Neural cell (in vitro differentiated cells): ENCODE measurements around the gene CTH. TPM values are rescaled to one million over a fixed set of nuclear protein-coding genes. Genes with fewer than 3 reads are reported as not detected.
"Not testable (repeated sequence)": the region's sequence is repeated elsewhere in the genome, so short reads cannot be mapped to it uniquely, and the experiment has no call there.

Experiments used
- H2AFZ ChIP-seq: fragments of 200-600, 300-800 bp; sonication (generic), shearing (Covaris generic); 2 replicates; pipeline ENCODE4 v1.6.0; 2014; ENCODE audit warnings: low read depth, mild to moderate bottlenecking, antibody characterized with exemption, low read length, moderate library complexity
- H3F3A ChIP-seq: fragments of 200-600 bp; shearing (Covaris generic); 2 replicates; pipeline ENCODE4 v1.6.1; 2016; ENCODE audit warnings: mild to moderate bottlenecking, moderate library complexity, mixed read lengths, antibody characterized with exemption, low read length; ENCODE audit not compliant: insufficient read depth, poor library complexity, severe bottlenecking
- H3K27ac ChIP-seq: fragments of 200-600, 300-800 bp; sonication (generic), shearing (Covaris generic); 2 replicates; pipeline ENCODE4 v1.5.1; 2014; ENCODE audit warnings: mild to moderate bottlenecking, low read length, moderate library complexity
- H3K27me3 ChIP-seq: fragments of 300-800, 200-600 bp; sonication (generic), shearing (Covaris generic); 2 replicates; pipeline ENCODE4 v1.6.0; 2014; ENCODE audit warnings: mild to moderate bottlenecking, low read depth, low read length, moderate library complexity; ENCODE audit not compliant: insufficient read depth
- H3K36me3 ChIP-seq: fragments of 300-800, 200-600 bp; sonication (generic), shearing (Covaris generic); 2 replicates; pipeline ENCODE4 v1.5.1; 2014; ENCODE audit warnings: mild to moderate bottlenecking, antibody characterized with exemption, low read length, moderate library complexity; ENCODE audit not compliant: insufficient read depth
- H3K4me2 ChIP-seq: fragments of 300-800, 200-600 bp; sonication (generic), shearing (Covaris generic); 2 replicates; pipeline ENCODE4 v1.6.0; 2014; ENCODE audit warnings: mild to moderate bottlenecking, low read length
- H3K4me3 ChIP-seq: fragments of 300-800, 200-600 bp; sonication (generic), shearing (Covaris generic); 2 replicates; pipeline ENCODE4 v1.5.1; 2014; ENCODE audit warnings: mild to moderate bottlenecking, low read length, moderate library complexity
- H3K79me2 ChIP-seq: fragments of 200-600 bp; shearing (Covaris generic); replicated peaks from 2 replicates; pipeline ENCODE4 v1.6.0; 2014; ENCODE audit warnings: mild to moderate bottlenecking, low read length, moderate library complexity; ENCODE audit not compliant: insufficient read depth
- H3K9ac ChIP-seq: fragments of 300-800, 200-600 bp; sonication (generic), shearing (Covaris generic); 2 replicates; pipeline ENCODE4 v1.6.1; 2016; ENCODE audit warnings: mild to moderate bottlenecking, low read length, mixed read lengths
- H3K9me2 ChIP-seq: fragments of 200-600 bp; shearing (Covaris generic); 2 replicates; pipeline ENCODE4 v1.6.1; 2016; ENCODE audit warnings: mild to moderate bottlenecking, low read length, mixed read lengths; ENCODE audit not compliant: insufficient read depth
- H3K9me3 ChIP-seq: fragments of 200-600, 300-800 bp; sonication (generic), shearing (Covaris generic); 2 replicates; pipeline ENCODE4 v1.6.1; 2016; ENCODE audit warnings: mild to moderate bottlenecking, mixed run types, low read length, moderate library complexity, mixed read lengths
- H4K20me1 ChIP-seq: fragments of 200-600 bp; shearing (Covaris generic); 2 replicates; pipeline ENCODE4 v1.6.1; 2016; ENCODE audit warnings: mild to moderate bottlenecking, mixed run types; ENCODE audit not compliant: insufficient read depth
- EP300 ChIP-seq: fragments of 450-650 bp; conservative IDR thresholded peaks from 2 replicates; pipeline ENCODE4 v1.6.1; 2014; ENCODE audit warnings: antibody characterized with exemption, mild to moderate bottlenecking, moderate library complexity; ENCODE audit not compliant: poor library complexity, severe bottlenecking
- EZH2 ChIP-seq: fragments of 200-600, 300-800 bp; shearing (Covaris generic), sonication (generic); IDR thresholded peaks from 2 replicates; pipeline ENCODE4 v1.6.1; 2014; ENCODE audit warnings: antibody characterized with exemption, low read length, borderline replicate concordance, mild to moderate bottlenecking; ENCODE audit not compliant: insufficient read depth, poor library complexity, severe bottlenecking
- MXI1 ChIP-seq: fragments of 450-650 bp; conservative IDR thresholded peaks from 2 replicates; pipeline ENCODE4 v1.6.1; 2014; ENCODE audit warnings: antibody characterized with exemption, mild to moderate bottlenecking; ENCODE audit not compliant: poor library complexity, severe bottlenecking
- POLR2AphosphoS5 ChIP-seq: IDR thresholded peaks from 2 replicates; pipeline ENCODE4 v1.6.1; 2012
- RAD21 ChIP-seq: fragments of 450-650 bp; conservative IDR thresholded peaks from 2 replicates; pipeline ENCODE4 v1.6.1; 2014; ENCODE audit warnings: antibody characterized with exemption, mild to moderate bottlenecking, moderate library complexity
- SMC3 ChIP-seq: fragments of 450-650 bp; conservative IDR thresholded peaks from 2 replicates; pipeline ENCODE4 v1.6.1; 2014; ENCODE audit warnings: antibody characterized with exemption, mild to moderate bottlenecking, moderate library complexity; ENCODE audit not compliant: poor library complexity
- TAF1 ChIP-seq: IDR thresholded peaks from 2 replicates; pipeline ENCODE4 v1.6.1; 2012; ENCODE audit warnings: low read depth
- polyA plus RNA-seq: library from polyadenylated mRNA; depleted of rRNA; stranded (reverse); fragments of >200 nt; gene quantifications from 2 replicates; pipeline ENCODE4 v1.2.3, GENCODE V29; 2014
- TF ChIP-seq, protein P1 (sequence below): IDR thresholded peaks from 2 replicates; pipeline ENCODE4 v1.6.1; 2012; ENCODE audit warnings: borderline replicate concordance
- TF ChIP-seq, protein P2 (sequence below): fragments of 450-650 bp; IDR thresholded peaks from 2 replicates; pipeline ENCODE4 v1.5.1; 2014; ENCODE audit warnings: antibody characterized with exemption, mild to moderate bottlenecking, moderate library complexity; ENCODE audit not compliant: poor library complexity, severe bottlenecking

The CTH gene
- polyA plus RNA-seq, 1 donor from 2014 or later, result 10.0 TPM

DNA sequence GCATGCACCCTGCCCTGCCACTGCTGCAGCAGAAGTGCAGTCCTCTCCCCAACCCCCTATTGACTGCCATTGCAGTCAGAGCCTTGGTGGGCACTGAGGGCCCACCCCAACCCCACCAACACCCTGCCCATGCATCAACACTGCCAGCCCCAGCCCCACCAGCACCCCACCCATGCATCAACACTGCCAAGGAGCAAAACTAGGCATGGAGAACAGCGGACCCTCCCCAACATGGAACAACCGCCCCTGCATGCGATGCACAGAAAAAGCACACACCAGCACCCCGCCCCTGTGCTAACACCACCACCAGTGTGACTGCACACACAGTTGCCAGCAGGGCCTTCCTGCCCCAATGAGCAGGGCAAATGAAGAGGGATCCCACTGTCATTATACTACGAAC lies 57.1 kb downstream of the CTH start:
- Histone ChIP-seq H3K9ac (no peak overlapping the region), H4K20me1 (no peaks in the 10 kb centered on the region), H3K27ac (no peak overlapping the region), H2AFZ (no peak overlapping the region), H3K4me3 (no peak overlapping the region), H3F3A (no peaks in the 10 kb centered on the region), H3K9me2 (no peaks in the 10 kb centered on the region), H3K79me2 (no peaks in the 10 kb centered on the region), H3K36me3 (no peaks in the 10 kb centered on the region), H3K27me3 (no peaks in the 10 kb centered on the region), H3K4me2 (no peak overlapping the region), H3K9me3 (no peaks in the 10 kb centered on the region)
- TF ChIP-seq SMC3 (no peak), POLR2AphosphoS5 (no peak), TAF1 (no peak), MXI1 (no peak), RAD21 (no peak), EZH2 (no peak), EP300 (no peak)
- TF ChIP-seq, protein P1, sequence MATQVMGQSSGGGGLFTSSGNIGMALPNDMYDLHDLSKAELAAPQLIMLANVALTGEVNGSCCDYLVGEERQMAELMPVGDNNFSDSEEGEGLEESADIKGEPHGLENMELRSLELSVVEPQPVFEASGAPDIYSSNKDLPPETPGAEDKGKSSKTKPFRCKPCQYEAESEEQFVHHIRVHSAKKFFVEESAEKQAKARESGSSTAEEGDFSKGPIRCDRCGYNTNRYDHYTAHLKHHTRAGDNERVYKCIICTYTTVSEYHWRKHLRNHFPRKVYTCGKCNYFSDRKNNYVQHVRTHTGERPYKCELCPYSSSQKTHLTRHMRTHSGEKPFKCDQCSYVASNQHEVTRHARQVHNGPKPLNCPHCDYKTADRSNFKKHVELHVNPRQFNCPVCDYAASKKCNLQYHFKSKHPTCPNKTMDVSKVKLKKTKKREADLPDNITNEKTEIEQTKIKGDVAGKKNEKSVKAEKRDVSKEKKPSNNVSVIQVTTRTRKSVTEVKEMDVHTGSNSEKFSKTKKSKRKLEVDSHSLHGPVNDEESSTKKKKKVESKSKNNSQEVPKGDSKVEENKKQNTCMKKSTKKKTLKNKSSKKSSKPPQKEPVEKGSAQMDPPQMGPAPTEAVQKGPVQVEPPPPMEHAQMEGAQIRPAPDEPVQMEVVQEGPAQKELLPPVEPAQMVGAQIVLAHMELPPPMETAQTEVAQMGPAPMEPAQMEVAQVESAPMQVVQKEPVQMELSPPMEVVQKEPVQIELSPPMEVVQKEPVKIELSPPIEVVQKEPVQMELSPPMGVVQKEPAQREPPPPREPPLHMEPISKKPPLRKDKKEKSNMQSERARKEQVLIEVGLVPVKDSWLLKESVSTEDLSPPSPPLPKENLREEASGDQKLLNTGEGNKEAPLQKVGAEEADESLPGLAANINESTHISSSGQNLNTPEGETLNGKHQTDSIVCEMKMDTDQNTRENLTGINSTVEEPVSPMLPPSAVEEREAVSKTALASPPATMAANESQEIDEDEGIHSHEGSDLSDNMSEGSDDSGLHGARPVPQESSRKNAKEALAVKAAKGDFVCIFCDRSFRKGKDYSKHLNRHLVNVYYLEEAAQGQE, result no peak
- TF ChIP-seq, protein P2, sequence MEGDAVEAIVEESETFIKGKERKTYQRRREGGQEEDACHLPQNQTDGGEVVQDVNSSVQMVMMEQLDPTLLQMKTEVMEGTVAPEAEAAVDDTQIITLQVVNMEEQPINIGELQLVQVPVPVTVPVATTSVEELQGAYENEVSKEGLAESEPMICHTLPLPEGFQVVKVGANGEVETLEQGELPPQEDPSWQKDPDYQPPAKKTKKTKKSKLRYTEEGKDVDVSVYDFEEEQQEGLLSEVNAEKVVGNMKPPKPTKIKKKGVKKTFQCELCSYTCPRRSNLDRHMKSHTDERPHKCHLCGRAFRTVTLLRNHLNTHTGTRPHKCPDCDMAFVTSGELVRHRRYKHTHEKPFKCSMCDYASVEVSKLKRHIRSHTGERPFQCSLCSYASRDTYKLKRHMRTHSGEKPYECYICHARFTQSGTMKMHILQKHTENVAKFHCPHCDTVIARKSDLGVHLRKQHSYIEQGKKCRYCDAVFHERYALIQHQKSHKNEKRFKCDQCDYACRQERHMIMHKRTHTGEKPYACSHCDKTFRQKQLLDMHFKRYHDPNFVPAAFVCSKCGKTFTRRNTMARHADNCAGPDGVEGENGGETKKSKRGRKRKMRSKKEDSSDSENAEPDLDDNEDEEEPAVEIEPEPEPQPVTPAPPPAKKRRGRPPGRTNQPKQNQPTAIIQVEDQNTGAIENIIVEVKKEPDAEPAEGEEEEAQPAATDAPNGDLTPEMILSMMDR, result no peak

DNA sequence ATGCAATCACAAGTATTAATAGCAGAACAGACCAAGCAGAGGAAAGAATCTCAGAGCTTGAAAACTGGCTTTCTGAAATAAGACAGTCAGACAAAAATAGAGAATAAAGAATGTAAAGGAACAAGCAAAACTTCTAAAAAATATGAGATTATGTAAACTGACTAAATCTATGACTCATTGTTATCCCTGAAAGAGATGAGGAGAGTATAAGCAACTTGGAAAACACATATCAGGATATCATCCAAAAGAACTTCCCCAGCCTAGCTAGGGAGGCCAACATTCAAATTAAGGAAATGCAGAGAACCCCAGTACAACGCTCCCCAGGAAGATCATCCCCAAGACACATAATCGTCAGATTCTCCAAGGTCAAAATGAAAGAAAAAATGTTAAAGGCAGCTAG lies 58.1 kb downstream of the CTH start:
- not testable (repeated sequence) for H3K9me3 ChIP-seq, H4K20me1 ChIP-seq, H3K9me2 ChIP-seq, H2AFZ ChIP-seq, H3K9ac ChIP-seq, H3K4me2 ChIP-seq, H3K79me2 ChIP-seq, H3K36me3 ChIP-seq, H3K27me3 ChIP-seq, H3K4me3 ChIP-seq, H3F3A ChIP-seq, H3K27ac ChIP-seq

DNA sequence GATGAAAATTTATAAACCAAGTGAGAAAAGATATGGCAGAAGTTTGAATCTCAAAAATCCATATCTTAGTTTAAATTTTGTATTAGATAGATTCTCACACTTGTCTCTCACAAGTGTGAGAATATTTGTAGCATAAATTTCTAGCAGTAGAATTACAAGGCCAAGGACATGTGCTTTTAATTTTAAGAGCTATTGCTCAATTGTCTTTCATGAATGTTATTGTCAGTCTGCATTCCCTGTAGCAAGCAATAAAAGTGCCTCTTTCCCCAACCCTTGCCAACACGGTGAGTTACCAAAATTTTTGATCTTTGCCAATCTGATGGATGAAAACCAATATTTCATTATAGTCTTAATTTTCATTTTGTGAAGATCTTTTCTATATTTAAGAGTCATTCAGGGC lies 64.0 kb downstream of the CTH start:
- Histone ChIP-seq H3K9me2 (no peaks in the 10 kb centered on the region), H3K4me2 (no peak overlapping the region), H3K27ac (no peak overlapping the region), H3K9ac (no peak overlapping the region), H4K20me1 (no peaks in the 10 kb centered on the region), H3K9me3 (no peaks in the 10 kb centered on the region), H3K36me3 (no peaks in the 10 kb centered on the region), H3K79me2 (no peaks in the 10 kb centered on the region), H3K27me3 (no peaks in the 10 kb centered on the region), H2AFZ (no peak overlapping the region), H3K4me3 (no peak overlapping the region), H3F3A (no peaks in the 10 kb centered on the region)
- TF ChIP-seq POLR2AphosphoS5, result no peak
- no peak for TF ChIP-seq TAF1
